ENCODE results near the gene TSKU. TPM values are rescaled to one million over a fixed set of nuclear protein-coding genes. Genes with fewer than 3 reads are reported as not detected.

The TSKU gene
- total RNA-seq, 2 donors from 2014 or later: 32.7 to 51.7 TPM

DNA sequence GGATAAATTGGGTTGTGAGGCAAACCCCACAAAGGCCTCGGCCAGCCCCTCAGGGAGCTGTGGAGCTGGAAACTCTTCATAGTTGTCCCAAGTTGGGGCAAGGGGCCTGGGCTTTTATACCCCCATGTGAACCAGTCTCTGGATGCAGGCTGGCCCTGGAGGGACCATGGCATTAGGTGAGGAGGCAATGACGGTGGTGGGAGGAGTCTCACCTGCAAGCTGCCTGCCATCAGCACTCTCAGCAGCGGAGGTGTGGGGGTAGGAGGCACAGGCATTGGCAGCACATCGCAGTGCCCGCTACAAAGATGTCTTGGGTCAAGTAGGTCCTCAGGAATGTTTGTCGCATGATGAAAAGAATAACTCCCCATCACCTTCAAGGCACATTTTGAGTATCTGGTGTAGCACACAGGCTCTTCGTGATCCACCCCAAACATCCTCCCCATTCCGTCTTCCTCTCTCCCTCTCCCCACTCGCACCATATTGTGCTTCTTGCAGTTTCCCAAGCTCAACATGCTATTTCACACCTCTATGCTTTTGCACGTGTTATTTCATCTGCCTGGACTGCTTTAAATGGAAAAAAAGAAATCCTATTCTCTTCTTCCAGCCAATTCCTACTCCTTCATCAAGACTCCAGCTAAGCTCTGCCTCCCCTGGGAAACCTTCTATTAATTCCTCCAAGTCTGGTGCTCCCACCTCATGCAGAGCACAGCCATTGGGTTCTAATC, 18.1 kb upstream of the TSKU start:
- whole genome bisulfite sequencing, 2 donors: 80 to 96% methylated on average over 8 to 10 of the region's 10 CpGs
- H3K36me3 ChIP-seq (replicated peaks in 1 of 2; ENCODE audit: insufficient read depth in 1 of 2, low read depth in 2 of 2): no peaks in the 10 kb centered on the region
- intact Hi-C loops (cut with DNase I): no loop called here
- H3K4me3 ChIP-seq: no peak overlapping the region
- DNase-seq (no peak), ATAC-seq (no peak)
- peaks cover 37% of the 10 kb centered on the region for H3K4me1 ChIP-seq
- no peak overlapping the region for H3K27ac ChIP-seq
- no peaks in the 10 kb centered on the region for H3K27me3 ChIP-seq
- TF ChIP-seq POLR2A (IDR thresholded peaks at IDR 0.05) (no peak), CTCF (IDR thresholded peaks at IDR 0.05) (no peak)
- no peaks in the 10 kb centered on the region for H3K9me3 ChIP-seq

DNA sequence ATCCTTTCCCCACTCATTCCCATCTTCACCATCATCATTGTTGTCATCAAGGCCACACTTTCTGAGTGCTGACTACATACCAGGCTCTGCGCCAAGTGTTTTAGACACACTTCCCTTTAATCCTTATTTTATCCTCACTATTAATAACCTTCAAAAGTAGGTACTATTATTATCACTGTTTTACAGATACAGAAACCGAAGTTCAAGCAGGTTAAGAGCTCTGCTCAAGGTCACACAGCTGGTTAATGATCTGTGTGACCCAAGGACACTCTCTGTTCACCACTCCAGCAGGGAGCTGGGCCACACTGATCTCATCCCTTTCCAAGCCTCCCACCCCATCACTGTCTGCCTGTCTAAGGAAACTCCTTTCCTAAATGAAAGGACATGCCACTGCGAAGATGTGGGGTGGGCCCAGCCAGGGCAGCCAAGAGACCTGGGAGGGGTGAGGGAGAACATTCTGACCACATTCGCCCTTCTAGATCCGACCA, 17.2 kb upstream of the TSKU start:
- intact Hi-C loops (cut with DNase I): no loop called here
- DNase-seq: no peak
- WGBS, 2 donors: 42 to 64% methylated on average over 4 to 5 of the region's 5 CpGs

GRCh38 chr11:76766521-76766920, 16.6 kb upstream of the TSKU start:
- Histone ChIP-seq H3K36me3 (replicated peaks in 1 of 2; ENCODE audit: insufficient read depth in 1 of 2, low read depth in 2 of 2) (no peaks in the 10 kb centered on the region), H3K27me3 (no peaks in the 10 kb centered on the region), H3K9me3 (no peaks in the 10 kb centered on the region), H3K4me3 (no peak overlapping the region), H3K4me1 (peaks cover 50% of the 10 kb centered on the region), H3K27ac (no peak overlapping the region)
- ATAC-seq: no peak
- no peak for DNase-seq
- TF ChIP-seq POLR2A (IDR thresholded peaks at IDR 0.05) (no peak), CTCF (IDR thresholded peaks at IDR 0.05) (no peak)
- intact Hi-C loops (cut with DNase I): no loop called here
- 95% methylated on average over 2 to 6 of the region's 6 CpGs for WGBS, 2 donors

More for the DNA sequence above, 17.2 kb upstream of the TSKU start:
- H3K4me3 ChIP-seq: no peak overlapping the region
- H3K9me3 ChIP-seq: no peaks in the 10 kb centered on the region
- no peak overlapping the region for H3K27ac ChIP-seq
- no peak for TF ChIP-seq POLR2A (IDR thresholded peaks at IDR 0.05)
- no peak for TF ChIP-seq CTCF (IDR thresholded peaks at IDR 0.05)
- peaks cover 45% of the 10 kb centered on the region for H3K4me1 ChIP-seq
- no peak for ATAC-seq
- no peaks in the 10 kb centered on the region for H3K36me3 ChIP-seq (replicated peaks in 1 of 2; ENCODE audit: insufficient read depth in 1 of 2, low read depth in 2 of 2)
- H3K27me3 ChIP-seq: no peaks in the 10 kb centered on the region

GRCh38 chr11:76767659-76768058, 15.5 kb upstream of the TSKU start:
- WGBS, 2 donors: 80 to 87% methylated on average over 1 to 5 of the region's 5 CpGs
- TF ChIP-seq CTCF (IDR thresholded peaks at IDR 0.05): no peak
- no peak for TF ChIP-seq POLR2A (IDR thresholded peaks at IDR 0.05)

More at GRCh38 chr11:76767659-76768058, 15.5 kb upstream of the TSKU start:
- DNase-seq: no peak
- no peak overlapping the region for H3K4me3 ChIP-seq
- H3K4me1 ChIP-seq: peaks cover 59% of the 10 kb centered on the region
- no peaks in the 10 kb centered on the region for H3K9me3 ChIP-seq
- intact Hi-C loops (cut with DNase I): no loop called here
- H3K27ac ChIP-seq: no peak overlapping the region
- no peaks in the 10 kb centered on the region for H3K36me3 ChIP-seq (replicated peaks in 1 of 2; ENCODE audit: insufficient read depth in 1 of 2, low read depth in 2 of 2)
- ATAC-seq: no peak
- H3K27me3 ChIP-seq: no peaks in the 10 kb centered on the region
